GM12873 (cell line): ENCODE measurements around the gene DRICH1.

Experiments
- TF ChIP-seq, protein P1 (sequence below): IDR thresholded peaks from 2 replicates; pipeline ENCODE4 v1.5.1; 2012; ENCODE audit warnings: low read depth, mild to moderate bottlenecking, moderate library complexity, low read length, control low read depth; ENCODE audit not compliant: insufficient read depth; ENCODE audit errors: missing control alignments

The DRICH1 gene

DNA sequence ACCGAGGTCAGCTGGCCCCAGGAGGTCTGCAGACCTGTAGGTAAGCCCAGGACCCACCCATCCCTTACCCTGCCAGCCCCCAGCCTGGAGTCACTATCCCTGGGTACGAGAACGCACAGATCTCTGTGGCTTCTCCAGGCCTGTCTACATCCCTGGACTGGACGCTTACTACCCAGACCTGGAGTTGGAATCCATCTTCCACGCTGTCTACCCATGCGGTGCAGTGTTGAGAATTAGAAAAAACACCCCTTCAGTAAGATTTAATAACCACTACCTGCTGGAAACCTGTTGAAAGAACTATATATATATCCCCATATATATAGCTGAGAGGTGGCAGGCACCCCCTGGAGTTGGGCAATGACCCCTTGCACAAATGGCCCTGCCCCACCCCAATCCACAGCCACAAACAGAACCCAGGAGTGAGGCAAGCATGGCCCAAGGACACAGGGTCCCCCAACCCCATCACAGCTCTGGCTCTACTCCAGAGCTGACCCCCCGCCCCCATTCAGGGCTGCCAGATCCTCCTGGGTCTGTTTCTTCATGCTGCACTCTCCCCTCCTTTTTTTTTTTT lies 41.0 kb upstream of the DRICH1 start:
- TF ChIP-seq, protein P1, sequence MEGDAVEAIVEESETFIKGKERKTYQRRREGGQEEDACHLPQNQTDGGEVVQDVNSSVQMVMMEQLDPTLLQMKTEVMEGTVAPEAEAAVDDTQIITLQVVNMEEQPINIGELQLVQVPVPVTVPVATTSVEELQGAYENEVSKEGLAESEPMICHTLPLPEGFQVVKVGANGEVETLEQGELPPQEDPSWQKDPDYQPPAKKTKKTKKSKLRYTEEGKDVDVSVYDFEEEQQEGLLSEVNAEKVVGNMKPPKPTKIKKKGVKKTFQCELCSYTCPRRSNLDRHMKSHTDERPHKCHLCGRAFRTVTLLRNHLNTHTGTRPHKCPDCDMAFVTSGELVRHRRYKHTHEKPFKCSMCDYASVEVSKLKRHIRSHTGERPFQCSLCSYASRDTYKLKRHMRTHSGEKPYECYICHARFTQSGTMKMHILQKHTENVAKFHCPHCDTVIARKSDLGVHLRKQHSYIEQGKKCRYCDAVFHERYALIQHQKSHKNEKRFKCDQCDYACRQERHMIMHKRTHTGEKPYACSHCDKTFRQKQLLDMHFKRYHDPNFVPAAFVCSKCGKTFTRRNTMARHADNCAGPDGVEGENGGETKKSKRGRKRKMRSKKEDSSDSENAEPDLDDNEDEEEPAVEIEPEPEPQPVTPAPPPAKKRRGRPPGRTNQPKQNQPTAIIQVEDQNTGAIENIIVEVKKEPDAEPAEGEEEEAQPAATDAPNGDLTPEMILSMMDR, result no peak

DNA sequence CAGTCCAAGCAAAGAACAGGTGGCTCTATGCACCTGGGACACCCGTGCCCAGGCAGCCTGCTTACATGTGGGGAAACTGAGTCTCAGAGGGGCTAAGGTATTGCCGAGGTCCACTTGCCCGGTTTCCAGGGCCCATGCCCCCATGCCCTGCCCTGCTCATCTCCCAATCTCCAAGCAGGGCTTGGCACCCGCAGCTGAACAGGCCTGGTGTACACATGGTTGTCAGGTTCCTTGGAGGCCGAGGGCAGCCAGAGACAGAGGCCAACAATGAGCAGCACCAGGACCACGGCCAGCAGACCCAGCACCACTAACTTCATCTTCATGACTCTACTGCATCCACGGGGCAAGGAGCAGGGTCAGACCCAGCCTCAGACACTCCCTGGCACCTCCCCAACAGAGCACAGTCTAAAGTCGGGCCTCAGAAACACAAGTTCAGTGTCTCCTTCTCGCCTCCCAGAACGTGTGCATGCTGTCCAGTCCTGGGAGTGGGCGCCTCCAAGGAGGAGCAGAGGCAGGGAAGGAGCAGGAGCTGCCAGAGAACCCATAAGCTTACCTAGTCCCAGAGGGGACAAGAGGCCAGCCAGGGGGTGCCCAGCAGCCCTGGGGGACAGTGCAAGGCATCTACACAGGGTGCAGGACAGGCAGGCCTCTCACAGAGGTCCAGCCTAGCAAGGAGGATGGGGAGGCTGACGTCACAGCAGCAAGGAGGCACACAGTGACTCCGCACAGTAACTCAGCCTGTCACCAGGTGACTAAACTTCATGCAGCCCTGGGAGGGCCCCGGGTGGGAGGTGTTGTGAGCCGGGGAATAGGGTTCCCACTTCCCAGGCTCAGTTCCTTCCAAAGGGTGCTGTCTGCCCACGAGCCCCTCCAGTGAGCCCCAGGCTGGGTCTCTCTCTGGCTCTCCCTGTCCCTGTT lies 38.5 kb upstream of the DRICH1 start:
- TF ChIP-seq, protein P1, result no peak

DNA sequence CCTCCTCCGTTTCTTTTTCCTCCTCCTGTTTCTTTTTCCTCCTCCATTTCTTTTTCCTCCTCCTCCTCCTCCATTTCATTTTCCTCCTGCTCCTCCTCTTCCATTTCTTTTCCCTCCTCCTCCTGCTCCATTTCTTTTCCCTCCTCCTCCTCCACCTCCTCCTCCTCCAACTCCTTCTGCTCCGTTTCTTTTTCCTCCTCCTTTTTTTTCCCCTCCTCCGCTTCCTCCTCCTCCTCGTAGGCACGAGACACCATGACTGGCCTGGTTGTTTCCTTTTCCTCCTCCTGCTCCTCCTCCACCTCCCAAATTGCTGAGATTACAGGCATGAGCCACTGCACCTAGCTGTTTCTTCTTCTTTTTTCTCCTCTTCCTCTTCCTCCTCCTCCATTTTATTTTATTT lies 25.6 kb upstream of the DRICH1 start:
- TF ChIP-seq, protein P1, result no peak

DNA sequence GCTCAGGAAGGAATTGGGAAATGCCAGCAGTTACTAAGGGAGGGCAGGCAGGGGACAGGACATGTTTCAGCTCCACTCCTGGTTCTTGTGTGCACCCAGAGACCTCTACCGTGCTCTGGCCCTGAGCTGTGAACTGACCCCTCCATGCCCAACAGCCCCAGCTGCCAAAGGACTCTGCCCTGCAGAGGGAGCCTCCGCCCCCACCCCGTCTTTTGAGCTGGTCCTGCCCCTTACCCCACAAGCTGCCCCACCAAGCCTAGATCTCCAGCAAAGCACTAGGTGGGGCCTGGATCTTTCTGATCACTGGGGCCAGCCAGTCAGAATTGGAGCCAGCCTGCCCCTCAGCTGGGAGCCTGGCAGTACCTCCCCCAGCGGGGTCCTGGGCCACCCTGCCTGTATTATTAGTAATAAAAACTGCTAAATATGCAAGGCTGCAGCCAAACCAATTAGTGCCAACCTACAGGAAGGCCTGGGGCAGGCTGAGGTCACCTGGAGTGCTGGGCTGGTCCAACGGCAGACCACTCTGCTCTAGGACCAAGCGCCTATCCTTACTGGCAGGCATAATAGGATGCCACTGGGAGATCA lies 23.9 kb upstream of the DRICH1 start:
- TF ChIP-seq, protein P1, result no peak

DNA sequence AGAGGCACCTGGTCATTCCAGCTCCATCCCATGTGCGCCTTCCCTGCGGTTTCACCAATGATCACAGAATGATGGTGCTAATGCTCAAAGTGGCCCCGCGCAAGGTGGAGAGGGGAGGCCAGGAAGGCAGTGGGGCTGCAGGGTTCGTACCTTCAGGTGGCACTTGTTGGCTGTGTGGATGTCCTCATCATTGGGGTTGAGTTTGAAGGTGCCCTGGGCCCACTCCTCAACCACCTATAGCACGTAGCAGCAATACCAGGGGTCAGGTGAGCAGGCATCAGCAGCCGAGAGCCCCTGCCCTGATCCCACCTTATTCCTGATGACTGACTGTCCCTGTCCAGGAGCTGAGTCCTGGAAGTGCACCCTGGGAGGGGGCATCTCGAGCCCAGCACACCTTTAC lies 20.6 kb upstream of the DRICH1 start:
- TF ChIP-seq, protein P1, result no peak

DNA sequence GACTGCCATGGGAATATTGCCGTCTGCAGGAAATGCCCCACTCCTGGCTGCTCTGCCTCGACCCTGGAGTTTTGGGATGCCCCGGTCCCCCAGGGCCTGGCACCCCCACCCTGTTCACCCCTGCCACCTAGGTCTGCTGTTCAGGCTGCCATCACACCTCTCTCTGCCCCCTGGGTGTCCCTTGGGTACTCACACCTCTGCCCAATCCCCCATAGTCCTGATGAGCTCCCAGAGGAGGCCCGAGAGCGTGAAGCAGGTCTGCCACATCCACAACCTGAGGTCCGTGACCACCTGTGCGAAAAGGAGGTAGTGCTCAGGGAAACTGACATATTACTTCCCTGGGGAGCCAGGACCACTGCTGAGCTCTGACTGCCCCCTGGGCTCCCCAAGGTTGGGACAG lies 20.2 kb upstream of the DRICH1 start:
- TF ChIP-seq, protein P1, result no peak

DNA sequence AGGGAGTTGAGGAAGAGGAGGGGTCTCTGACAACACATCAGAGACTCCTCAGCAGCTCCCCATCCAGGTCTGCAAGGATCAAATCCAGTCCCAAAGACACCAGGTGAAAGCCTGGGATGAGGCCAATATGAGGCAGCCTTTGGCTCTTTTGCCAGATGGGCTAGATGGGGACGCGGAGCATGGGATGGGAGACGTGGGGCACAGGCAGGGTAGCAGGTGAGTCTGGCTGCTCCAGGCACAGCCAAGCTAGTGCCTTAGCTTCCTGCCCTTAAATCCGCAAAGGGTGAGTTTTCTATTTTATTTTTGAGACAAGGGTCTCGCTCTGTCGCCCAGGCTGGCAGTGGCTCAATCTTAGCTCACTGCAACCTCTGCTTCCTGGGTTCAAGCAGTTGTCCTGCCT lies 19.6 kb upstream of the DRICH1 start:
- TF ChIP-seq, protein P1, result no peak
